Esophagus squamous epithelium (tissue), 4 donors: ENCODE data around the gene SMARCAL1.

ENCODE experiments used
- POLR2A ChIP-seq, 4 donors: fragments of 450-650 bp; IDR thresholded peaks; one replicate each; pipeline ENCODE4 v1.6.1; 2017; ENCODE audit warnings: antibody characterized with exemption in 4 of 4, mild to moderate bottlenecking in 4 of 4, moderate library complexity in 3 of 4
- TF ChIP-seq, protein P1 (sequence below), 6 experiments: fragments of 450-650 bp in 4 of 6; fragments of 200-600 bp in 2 of 6; sonication (generic) in 2 of 6; IDR thresholded peaks; one replicate each; pipeline ENCODE4 v1.5.1; 2016 to 2019; ENCODE audit warnings: antibody characterized with exemption in 6 of 6, mild to moderate bottlenecking in 4 of 6, moderate library complexity in 4 of 6

DNA sequence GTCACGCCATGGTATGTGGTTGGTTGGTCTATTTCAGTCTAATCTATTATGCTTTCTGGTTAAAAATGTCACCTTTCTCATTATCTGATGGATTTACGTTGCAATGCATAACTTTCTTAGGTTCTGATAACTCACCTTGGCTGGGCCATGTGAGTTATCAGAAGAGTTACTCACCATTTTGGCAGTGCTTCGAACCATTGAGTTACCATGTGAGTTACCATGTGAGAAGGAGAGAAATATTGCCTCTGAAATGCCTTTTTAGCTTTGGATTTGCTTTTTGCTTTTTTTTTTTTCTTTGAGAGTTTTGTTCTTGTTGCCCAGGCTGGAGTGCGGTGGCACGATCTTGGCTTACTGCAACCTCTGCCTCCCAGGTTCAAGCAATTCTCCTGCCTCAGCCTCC lies 1.6 kb downstream of the SMARCAL1 start:
- TF ChIP-seq, protein P1, sequence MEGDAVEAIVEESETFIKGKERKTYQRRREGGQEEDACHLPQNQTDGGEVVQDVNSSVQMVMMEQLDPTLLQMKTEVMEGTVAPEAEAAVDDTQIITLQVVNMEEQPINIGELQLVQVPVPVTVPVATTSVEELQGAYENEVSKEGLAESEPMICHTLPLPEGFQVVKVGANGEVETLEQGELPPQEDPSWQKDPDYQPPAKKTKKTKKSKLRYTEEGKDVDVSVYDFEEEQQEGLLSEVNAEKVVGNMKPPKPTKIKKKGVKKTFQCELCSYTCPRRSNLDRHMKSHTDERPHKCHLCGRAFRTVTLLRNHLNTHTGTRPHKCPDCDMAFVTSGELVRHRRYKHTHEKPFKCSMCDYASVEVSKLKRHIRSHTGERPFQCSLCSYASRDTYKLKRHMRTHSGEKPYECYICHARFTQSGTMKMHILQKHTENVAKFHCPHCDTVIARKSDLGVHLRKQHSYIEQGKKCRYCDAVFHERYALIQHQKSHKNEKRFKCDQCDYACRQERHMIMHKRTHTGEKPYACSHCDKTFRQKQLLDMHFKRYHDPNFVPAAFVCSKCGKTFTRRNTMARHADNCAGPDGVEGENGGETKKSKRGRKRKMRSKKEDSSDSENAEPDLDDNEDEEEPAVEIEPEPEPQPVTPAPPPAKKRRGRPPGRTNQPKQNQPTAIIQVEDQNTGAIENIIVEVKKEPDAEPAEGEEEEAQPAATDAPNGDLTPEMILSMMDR (IDR thresholded peaks at IDR 0.05), result no peak
- TF ChIP-seq POLR2A (IDR thresholded peaks at IDR 0.05), result no peak
